Measurements from ENCODE around the gene OLFML2A.

The OLFML2A gene

DNA sequence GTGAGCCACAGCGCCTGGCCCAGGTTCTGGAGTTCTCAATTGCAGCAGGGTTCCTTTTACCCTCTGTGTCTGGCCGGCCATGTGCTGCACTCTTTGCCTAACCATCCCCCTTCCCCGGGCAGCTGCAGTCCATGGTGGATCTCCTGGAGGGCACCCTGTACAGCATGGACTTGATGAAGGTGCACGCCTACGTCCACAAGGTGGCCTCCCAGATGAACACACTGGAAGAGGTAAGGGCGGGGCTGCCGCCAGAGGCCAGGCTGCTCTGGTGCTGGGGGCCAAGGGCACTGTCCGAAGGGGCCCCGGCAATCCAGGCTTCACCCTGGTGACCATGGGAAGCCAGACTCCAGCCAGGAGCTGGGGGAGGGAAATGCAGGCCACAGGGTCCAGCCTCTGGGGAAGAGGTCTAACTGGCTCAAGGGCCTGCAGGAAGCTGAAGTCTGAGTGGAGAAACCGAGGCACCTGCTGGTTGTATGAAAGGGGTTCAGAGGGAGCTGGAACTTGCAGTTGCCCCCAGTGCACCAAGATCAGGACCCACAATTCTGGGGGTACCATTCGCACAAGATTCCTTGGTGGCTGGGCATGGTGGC is 18.1 kb downstream of the OLFML2A start:
- DNase-seq (ENCODE audit: low read depth in 1 of 2, low spot score in 1 of 2), result no peak

DNA sequence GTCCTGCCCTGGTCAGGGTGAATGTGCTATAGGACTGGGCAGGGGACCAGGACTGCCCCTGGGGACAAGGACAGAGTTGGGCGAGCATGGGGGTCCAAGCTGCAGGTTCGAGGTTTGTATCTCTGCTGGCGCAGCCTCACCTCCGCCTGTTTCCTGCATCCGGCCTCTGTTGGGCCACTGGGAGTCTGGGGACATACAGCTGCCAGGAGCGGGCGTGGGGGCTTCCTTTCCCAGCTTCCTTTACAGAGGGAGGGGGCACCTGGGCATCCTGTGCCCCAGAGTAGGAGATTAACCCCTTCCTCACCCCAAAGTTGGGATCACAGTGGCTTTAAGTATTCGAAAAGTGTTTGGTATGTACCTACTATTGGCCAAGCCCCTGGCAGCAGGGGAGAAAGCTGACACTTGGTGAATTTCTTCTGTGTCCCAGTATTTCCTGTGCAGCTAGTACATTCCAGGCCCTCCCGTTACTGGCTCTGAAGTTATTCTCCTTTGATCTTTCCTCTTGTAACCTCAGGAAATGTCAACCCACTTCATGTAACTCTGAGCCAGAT is 19.0 kb downstream of the OLFML2A start:
- no peak for DNase-seq (ENCODE audit: low read depth in 1 of 2, low spot score in 1 of 2)

DNA sequence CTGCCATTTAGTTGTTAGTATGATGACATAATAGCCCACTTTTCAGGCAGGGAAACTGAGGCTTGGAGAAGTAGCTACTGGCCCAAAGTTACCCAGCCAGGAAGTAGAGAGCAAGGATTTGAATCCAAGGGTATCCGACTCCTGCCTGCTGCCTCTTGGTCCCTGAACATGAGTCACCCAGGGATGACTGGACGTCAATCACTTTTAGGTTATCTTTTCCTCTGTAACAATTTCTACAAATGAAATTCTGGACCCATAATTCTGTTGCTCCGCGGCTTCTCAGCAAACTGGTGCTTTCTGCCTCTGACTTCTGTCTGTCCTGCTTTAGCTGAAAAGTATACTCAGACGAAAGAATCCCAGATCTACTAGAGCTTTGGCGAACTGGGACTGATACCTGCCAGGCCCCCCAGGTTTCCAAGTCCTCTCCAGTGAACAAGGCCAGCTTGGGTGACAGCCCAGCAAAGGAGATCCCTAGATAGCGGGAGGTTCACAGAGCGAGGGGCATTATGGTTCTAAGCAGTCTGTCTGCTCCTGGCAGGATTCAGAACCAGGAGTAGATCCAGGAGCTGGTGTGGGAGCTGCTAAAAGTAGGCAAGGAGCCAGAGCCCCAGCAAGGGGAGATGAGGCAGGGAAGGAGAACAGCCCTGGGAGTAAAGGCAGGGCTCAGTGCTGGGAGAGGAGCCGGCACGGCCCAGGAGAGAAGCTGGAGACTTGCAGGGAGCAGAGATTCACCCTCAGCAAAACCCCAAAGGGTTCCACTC is 20.6 kb downstream of the OLFML2A start:
- no peak for DNase-seq (ENCODE audit: low read depth in 1 of 2, low spot score in 1 of 2)

DNA sequence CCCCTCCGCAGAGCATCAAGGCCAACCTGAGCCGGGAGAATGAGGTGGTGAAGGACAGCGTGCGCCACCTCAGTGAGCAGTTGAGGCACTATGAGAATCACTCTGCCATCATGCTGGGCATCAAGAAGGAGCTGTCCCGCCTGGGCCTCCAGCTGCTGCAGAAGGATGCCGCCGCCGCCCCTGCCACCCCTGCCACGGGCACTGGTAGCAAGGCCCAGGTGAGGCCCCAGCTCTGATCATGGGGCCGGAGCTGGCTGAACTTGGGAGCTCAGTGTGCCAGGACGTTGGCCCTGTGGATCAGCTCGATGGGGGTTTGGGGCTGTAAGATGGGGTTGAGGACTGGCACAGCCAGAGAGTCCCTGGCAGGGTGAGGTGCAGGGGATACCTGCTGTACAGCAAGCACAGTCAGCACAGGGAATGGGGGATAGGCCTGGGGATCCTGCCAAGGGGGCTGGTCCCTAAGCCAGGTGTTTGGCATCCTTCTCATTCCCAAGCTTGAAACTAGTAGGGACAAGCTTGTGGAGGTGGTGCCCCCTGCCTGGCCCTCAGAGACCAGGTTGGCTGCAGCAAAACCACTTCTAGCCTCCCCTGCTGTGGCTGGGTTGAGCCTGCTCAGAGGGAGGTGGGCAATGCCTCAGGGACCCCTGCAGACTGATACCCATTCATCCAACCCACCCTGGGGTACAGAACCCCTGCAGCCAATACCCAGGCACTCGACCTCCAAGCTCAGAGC is 22.5 kb downstream of the OLFML2A start:
- DNase-seq (ENCODE audit: low read depth in 1 of 2, low spot score in 1 of 2), result no peak

DNA sequence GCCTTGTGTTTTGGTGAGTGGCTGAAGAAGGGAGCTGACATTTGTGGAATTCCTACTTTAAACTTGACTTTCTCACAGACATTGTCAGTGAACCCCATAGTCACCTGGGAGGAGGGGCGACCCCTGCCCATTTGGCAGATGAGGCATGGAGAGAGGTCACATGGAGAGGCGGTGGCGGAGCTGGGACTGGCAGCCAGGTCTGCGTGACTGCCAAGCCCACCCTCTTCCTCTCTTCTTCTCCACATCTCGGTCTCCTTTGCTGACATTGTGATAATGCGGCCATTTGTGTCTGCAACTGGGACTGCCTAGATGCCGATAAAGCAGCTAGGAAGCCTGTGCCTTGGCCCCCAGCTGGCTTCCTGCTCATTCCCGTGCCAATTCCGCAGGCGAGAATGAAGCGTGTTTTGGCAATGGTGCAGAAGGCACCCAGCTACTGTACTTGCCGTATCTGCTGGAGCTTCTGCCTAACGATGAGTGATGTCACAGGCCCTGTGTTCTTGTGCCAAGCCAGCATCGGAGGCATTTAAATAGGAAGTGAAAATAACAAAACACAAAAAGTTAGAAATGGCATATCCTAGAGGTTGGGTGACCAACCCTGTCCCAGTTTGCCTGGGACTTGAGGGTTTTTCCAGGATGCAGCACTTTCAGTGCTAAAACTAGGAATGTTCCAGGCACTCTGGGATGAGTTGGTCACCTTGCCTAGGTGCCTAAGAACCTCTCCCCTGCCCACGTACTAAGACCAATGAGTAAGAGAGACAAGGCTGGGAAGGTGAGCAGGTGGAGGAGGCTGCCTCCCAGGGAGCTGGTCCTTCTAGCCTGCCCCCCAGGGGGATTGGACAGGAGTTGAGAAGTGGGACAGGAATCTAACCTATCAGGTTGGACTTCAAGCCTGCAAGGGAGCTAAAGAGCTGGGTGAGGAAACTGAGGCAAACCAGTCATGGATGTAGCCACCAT is 23.6 kb downstream of the OLFML2A start:
- DNase-seq (ENCODE audit: low read depth in 1 of 2, low spot score in 1 of 2), result no peak

DNA sequence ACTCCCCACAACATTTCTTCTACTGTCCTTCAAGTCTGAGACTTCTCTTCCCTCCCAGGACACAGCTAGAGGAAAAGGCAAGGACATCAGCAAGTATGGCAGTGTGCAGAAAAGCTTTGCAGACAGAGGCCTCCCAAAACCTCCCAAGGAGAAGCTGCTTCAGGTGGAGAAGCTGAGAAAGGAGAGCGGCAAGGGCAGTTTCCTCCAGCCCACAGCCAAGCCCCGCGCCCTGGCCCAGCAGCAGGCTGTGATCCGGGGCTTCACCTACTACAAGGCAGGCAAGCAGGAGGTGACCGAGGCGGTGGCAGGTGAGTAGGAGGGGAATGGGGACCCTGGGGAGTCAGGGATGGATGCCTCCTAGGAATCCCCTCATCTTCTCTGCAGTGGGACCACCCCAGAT is 24.4 kb downstream of the OLFML2A start:
- DNase-seq (ENCODE audit: low read depth in 1 of 2, low spot score in 1 of 2), result no peak

DNA sequence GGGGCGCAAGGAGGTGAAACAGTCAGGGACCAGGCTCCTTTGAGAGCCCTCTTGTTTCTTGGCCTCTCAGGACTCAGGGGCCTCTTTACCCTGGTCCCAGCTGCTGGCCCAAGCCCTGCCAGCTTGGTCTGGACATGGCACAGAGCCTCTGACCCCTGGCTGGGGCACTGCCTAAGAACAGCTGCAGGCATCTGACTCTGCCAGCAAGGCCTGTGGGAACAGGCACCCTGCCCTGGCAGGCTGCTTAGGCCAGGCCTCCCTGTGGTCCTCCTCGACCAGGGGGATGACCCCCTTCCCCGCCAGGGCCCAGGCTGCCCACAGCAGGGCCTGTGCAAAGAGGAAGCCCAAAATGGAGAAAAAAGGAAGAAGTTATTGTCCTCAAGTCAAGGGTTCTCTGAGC is 25.5 kb downstream of the OLFML2A start:
- no peak for DNase-seq (ENCODE audit: low read depth in 1 of 2, low spot score in 1 of 2)

DNA sequence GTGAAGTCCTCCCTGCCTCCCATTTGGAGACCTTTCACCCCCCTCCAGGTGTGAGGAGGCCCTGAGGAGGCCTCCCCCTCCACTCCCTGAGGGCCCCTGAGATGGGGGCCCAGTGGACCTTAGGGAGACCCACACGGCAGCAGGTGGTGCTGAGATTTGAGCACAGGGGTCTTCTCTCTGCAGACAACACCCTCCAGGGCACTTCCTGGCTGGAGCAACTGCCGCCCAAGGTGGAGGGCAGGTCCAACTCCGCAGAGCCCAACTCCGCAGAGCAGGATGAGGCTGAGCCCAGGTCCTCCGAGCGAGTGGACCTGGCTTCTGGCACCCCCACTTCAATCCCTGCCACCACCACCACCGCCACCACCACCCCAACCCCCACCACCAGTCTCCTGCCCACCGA is 27.0 kb downstream of the OLFML2A start:
- no peak for DNase-seq (ENCODE audit: low read depth in 1 of 2, low spot score in 1 of 2)

DNA sequence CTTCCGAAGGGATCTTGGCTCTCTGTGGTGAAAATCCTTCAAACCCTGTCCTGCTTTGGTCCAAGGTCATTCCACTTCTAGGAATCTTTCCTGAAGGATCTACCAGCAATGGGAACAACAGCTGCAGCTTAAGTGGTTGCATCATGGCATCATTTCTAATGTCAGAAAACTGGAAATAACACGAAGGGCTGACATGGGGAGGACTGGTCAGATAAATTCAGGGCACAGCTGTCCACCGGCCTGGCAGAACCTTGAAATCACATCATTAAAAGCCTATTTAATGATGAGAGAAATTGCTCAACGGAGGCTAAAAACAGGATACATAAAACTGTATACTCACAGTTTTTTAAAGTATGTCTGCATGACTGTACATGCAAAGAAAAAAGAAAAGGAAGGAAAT is 28.3 kb downstream of the OLFML2A start:
- DNase-seq (ENCODE audit: low read depth in 1 of 2, low spot score in 1 of 2), result no peak

DNA sequence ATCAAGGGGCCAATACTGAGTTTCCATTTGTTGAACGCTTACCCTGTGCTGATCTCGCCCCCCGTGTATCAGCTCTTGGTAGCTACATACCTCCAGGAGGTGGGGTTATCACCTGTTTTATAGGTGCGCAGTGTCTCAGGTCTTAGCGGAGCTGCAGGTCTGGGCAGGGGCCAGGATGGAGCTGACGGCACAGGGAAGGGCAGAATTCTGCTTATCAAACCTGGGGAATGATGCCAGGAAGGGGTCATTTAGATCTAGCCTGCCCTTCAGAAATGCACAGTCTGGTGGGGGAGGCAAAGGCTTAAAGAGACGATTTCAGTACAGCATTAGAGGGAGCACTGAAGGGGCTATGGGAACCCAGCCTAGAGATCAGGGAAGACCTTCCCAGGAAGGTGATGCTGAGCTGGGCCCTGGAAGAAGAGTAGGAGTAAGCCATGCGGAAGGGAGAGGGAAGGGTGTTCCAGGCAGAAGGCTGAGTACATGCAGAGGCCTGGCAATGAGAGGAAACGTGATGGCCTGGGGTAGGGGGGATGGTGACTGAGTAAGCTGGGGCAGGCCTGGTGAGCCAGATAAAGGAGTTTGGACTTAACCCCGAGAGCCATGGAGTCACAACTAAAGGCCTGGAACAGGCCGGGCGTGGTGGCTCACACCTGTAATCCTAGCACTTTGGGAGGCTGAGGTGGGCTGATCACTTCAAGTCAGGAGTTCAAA is 31.5 kb downstream of the OLFML2A start:
- no peak for DNase-seq (ENCODE audit: low read depth in 1 of 2, low spot score in 1 of 2)

DNA sequence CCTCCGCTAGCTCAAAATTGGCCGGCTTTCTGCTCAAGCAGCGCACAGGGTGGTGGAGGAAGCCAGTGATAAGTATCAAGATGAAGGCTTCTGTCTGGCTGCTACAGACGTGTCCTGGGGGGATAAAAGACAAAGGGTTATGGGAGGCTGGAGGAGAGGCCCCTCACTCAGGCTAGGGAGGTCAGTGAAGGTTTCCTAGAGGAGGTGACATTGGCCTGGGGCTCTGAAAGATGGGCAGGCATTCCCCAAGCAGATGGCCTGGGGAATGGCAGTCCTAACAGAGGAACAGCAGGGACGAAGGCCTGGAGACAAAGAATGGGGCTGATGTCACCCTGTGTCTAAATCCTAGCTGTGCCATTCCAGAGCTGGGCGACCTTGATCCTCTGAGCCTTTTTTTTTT is 32.3 kb downstream of the OLFML2A start:
- DNase-seq (ENCODE audit: low read depth in 1 of 2, low spot score in 1 of 2), result no peak

DNA sequence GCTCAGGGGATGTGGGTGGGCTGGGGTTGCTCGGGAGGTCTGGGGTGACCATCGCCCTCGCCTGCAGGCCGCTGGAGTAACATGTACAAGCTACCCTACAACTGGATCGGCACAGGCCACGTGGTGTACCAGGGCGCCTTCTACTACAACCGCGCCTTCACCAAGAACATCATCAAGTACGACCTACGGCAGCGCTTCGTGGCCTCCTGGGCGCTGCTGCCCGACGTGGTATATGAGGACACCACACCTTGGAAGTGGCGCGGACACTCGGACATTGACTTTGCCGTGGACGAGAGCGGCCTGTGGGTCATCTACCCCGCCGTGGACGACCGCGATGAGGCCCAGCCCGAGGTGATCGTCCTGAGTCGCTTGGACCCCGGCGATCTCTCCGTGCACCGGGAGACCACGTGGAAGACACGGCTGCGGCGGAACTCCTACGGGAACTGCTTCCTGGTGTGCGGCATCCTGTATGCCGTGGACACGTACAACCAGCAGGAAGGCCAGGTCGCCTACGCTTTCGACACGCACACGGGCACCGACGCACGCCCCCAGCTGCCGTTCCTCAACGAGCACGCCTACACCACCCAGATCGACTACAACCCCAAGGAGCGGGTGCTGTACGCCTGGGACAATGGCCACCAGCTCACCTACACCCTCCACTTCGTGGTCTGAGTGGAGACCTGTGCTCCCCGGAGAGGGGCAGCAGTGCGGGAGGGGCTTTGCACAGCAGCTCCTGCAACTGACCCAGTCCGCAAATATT is 33.0 kb downstream of the OLFML2A start:
- no peak for DNase-seq (ENCODE audit: low read depth in 1 of 2, low spot score in 1 of 2)

DNA sequence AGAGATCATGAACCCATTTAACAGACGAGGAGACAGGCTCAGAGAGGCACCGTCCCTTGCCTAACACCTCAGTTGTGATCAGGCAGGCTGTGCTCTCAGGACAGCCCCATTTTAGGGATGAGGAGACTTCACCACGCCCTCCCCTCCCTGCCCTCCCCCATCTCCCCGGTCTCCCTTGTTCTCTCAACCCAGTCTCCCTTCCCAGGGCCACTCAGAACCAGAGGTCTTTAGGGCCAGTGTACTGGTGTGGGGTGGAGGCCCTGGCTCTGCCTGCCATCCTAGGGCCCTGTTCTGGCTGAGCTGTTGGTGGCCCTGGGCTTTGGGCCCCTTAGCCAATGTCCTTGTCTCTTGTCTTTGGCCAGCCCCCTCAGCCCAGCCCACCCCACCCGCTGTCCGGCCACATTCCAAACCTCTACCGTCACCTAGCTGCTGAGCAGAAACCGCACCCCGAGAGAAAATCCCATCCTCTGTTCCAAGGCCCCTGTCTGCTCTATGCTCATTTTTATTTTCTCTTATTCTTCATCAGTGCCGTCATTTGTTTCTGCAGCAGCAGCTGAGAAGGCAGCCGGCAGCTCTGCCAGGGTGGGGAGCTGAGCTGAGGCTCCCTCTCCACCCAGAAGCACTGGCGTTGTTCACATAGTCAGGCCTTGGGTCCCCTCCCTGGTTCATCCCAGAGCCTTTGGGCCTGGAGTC is 33.9 kb downstream of the OLFML2A start:
- no peak for DNase-seq (ENCODE audit: low read depth in 1 of 2, low spot score in 1 of 2)

DNA sequence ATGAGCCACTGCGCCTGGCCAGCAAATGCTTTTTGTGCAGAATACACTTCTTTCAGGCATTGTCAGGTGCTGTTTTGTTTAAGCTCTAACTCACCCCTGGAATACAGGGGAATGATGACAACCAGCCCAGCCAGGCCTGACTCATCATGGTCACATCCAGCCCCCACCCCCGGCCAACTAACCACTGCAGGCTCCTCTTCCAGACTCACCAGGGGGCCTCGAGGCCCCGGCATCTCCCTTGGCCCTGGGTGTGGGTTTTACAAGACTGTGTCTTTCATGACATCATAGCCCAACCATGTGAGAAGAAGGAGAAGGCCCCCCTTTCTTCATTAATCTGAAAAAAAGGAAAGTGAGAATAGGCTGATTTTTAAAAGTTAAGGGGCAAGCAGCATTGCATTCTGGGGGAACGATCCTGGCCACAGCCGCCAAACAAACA is 35.5 kb downstream of the OLFML2A start:
- no peak for DNase-seq (ENCODE audit: low read depth in 1 of 2, low spot score in 1 of 2)

DNA sequence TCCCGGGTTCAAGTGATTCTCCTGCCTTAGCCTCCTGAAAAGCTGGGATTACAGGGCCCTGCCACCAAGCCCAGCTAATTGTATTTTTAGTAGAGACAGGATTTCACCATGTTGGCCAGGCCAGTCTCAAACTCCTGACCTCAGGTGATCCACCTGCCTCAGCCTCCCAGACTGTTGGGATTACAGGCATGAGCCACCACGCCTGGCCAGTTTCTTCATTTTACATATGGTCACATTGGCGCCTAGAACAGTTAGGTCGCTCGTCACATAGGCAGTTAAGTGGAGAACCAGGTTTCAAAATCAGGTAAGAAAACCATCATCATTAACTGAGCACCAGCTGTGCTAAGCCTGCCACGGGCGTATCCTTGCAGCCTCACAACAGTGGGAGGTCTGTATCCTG is 36.1 kb downstream of the OLFML2A start:
- no peak for DNase-seq (ENCODE audit: low read depth in 1 of 2, low spot score in 1 of 2)

DNA sequence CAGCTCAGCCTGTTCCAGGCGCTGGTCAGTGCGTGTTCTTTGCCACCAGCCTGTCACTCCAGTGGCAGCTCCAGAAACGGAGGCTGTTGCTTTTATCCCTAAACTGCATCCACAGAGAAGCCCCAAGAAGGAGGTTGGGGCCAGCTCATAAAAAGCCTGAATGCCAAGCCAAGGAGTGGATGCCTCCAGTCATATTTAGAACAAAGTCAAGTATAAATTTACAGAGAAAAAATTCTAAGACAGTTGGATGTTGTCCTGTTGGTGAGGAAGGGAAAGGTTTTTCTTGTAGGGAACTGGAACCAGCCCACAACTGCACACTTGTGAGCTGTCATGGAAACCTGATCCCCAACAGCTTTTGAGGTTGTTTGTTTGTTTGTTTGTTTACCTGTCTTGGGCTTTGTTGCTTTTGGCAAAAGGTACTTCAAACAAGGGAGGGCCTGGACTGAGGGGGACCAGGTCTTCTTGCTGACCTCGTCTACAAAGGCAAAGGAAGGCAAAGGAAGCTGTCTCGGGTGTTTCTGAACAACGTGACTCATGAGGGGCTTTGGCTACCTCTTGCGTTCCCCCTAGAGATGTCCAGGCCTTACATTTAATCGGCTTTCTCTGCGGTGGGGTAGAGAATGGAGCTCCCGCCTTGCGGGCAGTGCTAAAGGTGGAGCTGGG is 36.7 kb downstream of the OLFML2A start:
- no peak for DNase-seq (ENCODE audit: low read depth in 1 of 2, low spot score in 1 of 2)

DNA sequence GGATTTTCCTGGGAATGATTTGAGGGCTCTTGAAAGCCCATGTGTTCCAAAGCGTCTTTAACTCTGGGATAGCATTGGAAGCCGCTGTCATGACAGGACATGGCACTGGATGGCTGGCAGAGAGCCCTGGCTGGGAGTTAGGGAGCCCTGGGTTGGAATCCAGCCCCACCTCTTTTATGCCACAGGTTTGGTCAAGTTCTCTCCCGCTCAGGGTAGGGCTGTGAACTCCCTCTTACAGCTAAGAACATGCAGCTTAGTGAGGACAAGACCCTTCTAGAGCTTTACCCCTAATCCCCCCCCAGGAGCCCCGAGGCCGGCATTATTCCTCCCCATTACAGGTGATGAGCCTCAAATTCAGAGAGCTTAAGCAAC is 37.2 kb downstream of the OLFML2A start:
- DNase-seq (ENCODE audit: low read depth in 1 of 2, low spot score in 1 of 2), result no peak

DNA sequence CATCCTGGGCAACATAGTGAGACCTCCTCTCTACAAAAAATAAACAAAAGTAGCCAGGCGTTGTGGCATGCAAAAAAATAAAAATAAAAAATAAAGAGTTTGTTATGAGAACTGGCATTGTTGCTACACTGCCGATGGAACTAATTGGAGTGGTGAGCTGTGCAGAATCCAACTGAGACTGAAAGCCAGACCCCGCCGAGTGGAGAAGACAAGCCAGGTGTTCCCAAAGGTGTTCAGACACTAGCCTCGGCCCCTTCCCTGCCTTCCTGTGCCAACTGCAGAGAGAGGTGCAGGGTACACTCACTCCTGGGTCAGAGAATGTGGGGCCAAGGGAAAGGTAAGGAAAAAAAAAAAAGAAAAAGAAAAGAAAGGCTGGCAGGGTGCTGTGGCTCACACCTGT is 38.7 kb downstream of the OLFML2A start:
- DNase-seq (ENCODE audit: low read depth in 1 of 2, low spot score in 1 of 2), result no peak

Data from activated CD4-positive, alpha-beta T cell treated with anti-CD3 and anti-CD28 coated beads, Interleukin-2, amount 50 U/mL, for 24 hours (primary cell).